Measurements from ENCODE around the gene FSIP1. TPM values are rescaled to one million over a fixed set of nuclear protein-coding genes. Genes with fewer than 3 reads are reported as not detected.
A peak's percentile ranks its signal among the peaks of the same experiment; 100 is the strongest.

The FSIP1 gene
- total RNA-seq (2022) (1.3 and 2.1 TPM in 2 replicates), Bru-seq, nascent RNA (percentile 48 among the genes with signal in this experiment), BruChase-seq, experiment 1, labeled RNA remaining after a 2-hour chase (percentile 43 among the genes with signal in this experiment), BruChase-seq, experiment 2, labeled RNA remaining after a 6-hour chase (percentile 34 among the genes with signal in this experiment)
- long read RNA-seq, partial matches to known transcripts: 1 of 16 reads
- long read RNA-seq, other reads (novel, unspliced or antisense): 15 of 16 reads

DNA sequence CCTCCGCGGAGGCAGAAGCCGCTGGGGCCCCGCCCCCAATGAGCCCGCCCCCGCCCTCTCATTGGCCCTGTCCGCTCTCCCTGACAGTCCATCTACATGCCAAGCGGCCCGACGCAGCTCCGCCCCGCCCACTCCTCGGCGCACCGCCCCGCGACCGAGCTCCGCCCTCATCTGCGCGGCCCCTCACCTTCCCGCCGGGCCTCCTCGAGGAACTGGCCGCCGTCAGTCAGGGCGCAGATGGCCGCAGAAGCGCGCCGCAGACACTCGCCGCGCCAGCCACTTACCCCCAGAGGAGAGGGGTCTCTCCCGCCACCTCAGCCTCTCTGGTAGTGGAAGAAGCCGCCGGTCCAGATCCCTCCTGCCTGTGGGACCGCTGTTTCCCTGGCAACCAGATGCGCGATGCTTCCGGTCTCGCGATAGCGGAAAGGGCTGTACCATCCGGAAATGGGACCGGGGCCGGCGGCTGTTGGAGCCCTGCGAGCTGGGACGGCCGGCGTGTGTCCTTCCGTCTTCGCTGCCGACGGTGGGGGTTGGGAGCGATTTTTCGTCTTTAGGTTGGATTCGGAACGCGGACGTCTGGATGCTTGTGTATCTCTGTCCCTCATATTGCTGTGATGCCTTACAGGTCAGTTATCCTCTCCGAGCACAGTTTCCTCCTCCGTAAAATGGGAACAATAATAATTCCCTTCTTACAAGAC is at the start of gene FSIP1:
TSS of gene FSIP1 (minus strand) at position 401 of the 698 bp plus-strand sequence. CDS start 6,317 bp downstream, outside the sequence.
- H3K4me1 ChIP-seq: peaks cover 28% of the 10 kb centered on the region
- Mint-ChIP-seq H3K27ac (ENCODE audit: unreplicated experiment) (peak within 1 kb of the TSS; percentile 21), H3K36me3 (ENCODE audit: insufficient read depth, unreplicated experiment) (no peaks in the 10 kb centered on the region), H3K4me1 (ENCODE audit: low read depth, unreplicated experiment) (peaks cover 24% of the 10 kb centered on the region), H3K4me3 (ENCODE audit: unreplicated experiment) (peak within 1 kb of the TSS; percentile 72), H3K9me3 (ENCODE audit: unreplicated experiment) (no peaks in the 10 kb centered on the region), H3K27me3 (ENCODE audit: insufficient read depth, unreplicated experiment) (no peaks in the 10 kb centered on the region)
- TF ChIP-seq, protein P1, sequence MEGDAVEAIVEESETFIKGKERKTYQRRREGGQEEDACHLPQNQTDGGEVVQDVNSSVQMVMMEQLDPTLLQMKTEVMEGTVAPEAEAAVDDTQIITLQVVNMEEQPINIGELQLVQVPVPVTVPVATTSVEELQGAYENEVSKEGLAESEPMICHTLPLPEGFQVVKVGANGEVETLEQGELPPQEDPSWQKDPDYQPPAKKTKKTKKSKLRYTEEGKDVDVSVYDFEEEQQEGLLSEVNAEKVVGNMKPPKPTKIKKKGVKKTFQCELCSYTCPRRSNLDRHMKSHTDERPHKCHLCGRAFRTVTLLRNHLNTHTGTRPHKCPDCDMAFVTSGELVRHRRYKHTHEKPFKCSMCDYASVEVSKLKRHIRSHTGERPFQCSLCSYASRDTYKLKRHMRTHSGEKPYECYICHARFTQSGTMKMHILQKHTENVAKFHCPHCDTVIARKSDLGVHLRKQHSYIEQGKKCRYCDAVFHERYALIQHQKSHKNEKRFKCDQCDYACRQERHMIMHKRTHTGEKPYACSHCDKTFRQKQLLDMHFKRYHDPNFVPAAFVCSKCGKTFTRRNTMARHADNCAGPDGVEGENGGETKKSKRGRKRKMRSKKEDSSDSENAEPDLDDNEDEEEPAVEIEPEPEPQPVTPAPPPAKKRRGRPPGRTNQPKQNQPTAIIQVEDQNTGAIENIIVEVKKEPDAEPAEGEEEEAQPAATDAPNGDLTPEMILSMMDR (IDR thresholded peaks at IDR 0.05; ENCODE audit: insufficient read depth in 1 of 2, low read depth in 1 of 2, low read length in 1 of 2, severe bottlenecking in 1 of 2, unreplicated experiment in 1 of 2): no peak
- ChIA-PET CTCF (interaction anchor here (0.6 to 1.1 kb wide), 8 partner anchors 26 to 435 kb away, joined by 3 to 9 read pairs (median 4); no protein-coding TSS in a partner anchor), POLR2A (interaction anchor here (0.6 to 1.5 kb wide), 2 partner anchors 151 to 243 kb away, joined by 3 to 5 read pairs; partner anchors contain the start of gene EIF2AK4)
- H3K36me3 ChIP-seq (ENCODE audit: control insufficient read depth, insufficient read depth, low read length): no peaks in the 10 kb centered on the region
- intact Hi-C loops (cut with micrococcal nuclease; ENCODE audit: unreplicated experiment): loop anchor here (2.0 to 10.0 kb wide), 2 partner anchors 194 to 222 kb away; no protein-coding TSS in a partner anchor
- no peaks in the 10 kb centered on the region for H3K9me3 ChIP-seq
- BruUV-seq (replicated peaks): no TSS peak
- no peaks in the 10 kb centered on the region for H3K27me3 ChIP-seq (replicated peaks; ENCODE audit: control insufficient read depth, insufficient read depth, low read length)
- peak; percentile 97 for DNase-seq
- peak within 1 kb of the TSS; percentile 92 for H3K4me3 ChIP-seq (ENCODE audit: low read depth, low read length)

DNA sequence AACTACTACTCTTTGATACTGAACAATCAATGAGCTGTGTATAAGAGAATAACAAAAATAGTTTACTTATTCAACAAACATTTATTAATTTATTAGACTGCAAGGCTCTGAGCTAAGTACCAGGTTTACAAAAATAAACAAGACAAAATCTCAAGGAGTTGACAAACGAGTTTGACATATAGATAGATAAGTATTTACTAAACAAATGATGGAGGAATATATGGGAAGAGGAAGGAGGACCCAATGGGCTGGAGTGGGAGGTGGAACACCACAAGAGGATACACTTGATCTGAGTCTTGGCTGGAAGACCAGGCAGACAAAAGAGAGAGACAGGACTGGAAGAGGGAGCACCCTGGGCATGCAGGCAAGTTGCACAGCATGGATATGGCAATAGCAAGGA is 47.5 kb upstream of the FSIP1 start:
- Mint-ChIP-seq H3K27ac (ENCODE audit: unreplicated experiment) (no peak overlapping the region), H3K27me3 (ENCODE audit: insufficient read depth, unreplicated experiment) (no peaks in the 10 kb centered on the region), H3K4me3 (ENCODE audit: unreplicated experiment) (no peak overlapping the region), H3K9me3 (ENCODE audit: unreplicated experiment) (no peaks in the 10 kb centered on the region), H3K36me3 (ENCODE audit: insufficient read depth, unreplicated experiment) (no peaks in the 10 kb centered on the region), H3K4me1 (ENCODE audit: low read depth, unreplicated experiment) (peaks cover 7% of the 10 kb centered on the region)
- Histone ChIP-seq H3K4me3 (ENCODE audit: low read depth, low read length) (no peak overlapping the region), H3K9me3 (no peaks in the 10 kb centered on the region), H3K4me1 (no peaks in the 10 kb centered on the region), H3K36me3 (ENCODE audit: control insufficient read depth, insufficient read depth, low read length) (no peaks in the 10 kb centered on the region), H3K27me3 (replicated peaks; ENCODE audit: control insufficient read depth, insufficient read depth, low read length) (no peaks in the 10 kb centered on the region)
- no TSS peak for BruUV-seq (replicated peaks)
- TF ChIP-seq, protein P1 (IDR thresholded peaks at IDR 0.05; ENCODE audit: insufficient read depth in 1 of 2, low read depth in 1 of 2, low read length in 1 of 2, severe bottlenecking in 1 of 2, unreplicated experiment in 1 of 2): no peak
- DNase-seq: no peak
- intact Hi-C loops (cut with micrococcal nuclease; ENCODE audit: unreplicated experiment): no loop called here
- ChIA-PET POLR2A (no interaction called here), CTCF (interaction anchor here (0.5 kb wide), 1 partner anchor 105 kb away, joined by 3 read pairs; no protein-coding TSS in a partner anchor)

DNA sequence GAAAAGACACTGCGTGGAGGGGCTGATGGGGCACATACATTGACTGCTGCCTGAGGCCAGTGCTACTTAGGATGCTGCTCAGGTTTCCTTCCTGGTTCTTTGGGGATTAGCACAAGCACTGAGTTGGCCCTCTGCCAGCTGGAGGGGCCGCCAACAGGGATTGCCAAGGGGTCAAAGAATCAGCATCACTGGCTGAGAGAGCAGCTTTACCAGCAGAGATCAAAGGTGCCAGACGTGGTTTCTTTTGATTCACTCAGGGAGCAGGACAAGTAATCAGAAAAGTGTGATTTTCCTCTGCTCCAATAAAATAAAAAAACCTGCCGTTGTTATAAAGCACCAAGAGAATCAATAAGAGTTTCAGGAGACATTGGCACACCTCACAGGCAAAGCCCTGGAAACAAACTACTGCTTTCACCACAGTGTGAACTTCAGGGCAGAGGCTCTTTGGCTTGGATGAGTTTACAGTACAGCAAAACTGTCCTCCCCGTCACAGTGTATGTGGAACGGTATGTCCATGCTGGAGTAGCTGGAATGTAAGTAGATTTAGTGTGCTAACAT is 45.8 kb upstream of the FSIP1 start:
- peaks cover 13% of the 10 kb centered on the region for H3K9me3 Mint-ChIP-seq (ENCODE audit: unreplicated experiment)
- no peak for DNase-seq
- H3K27ac Mint-ChIP-seq (ENCODE audit: unreplicated experiment): no peak overlapping the region
- peaks cover 7% of the 10 kb centered on the region for H3K4me1 Mint-ChIP-seq (ENCODE audit: low read depth, unreplicated experiment)
- H3K9me3 ChIP-seq: no peaks in the 10 kb centered on the region
- H3K27me3 ChIP-seq (replicated peaks; ENCODE audit: control insufficient read depth, insufficient read depth, low read length): no peaks in the 10 kb centered on the region
- ChIA-PET CTCF (no interaction called here), POLR2A (no interaction called here)
- TF ChIP-seq, protein P1 (IDR thresholded peaks at IDR 0.05; ENCODE audit: insufficient read depth in 1 of 2, low read depth in 1 of 2, low read length in 1 of 2, severe bottlenecking in 1 of 2, unreplicated experiment in 1 of 2): no peak
- no TSS peak for BruUV-seq (replicated peaks)
- no peak overlapping the region for H3K4me3 Mint-ChIP-seq (ENCODE audit: unreplicated experiment)
- no peaks in the 10 kb centered on the region for H3K36me3 Mint-ChIP-seq (ENCODE audit: insufficient read depth, unreplicated experiment)
- H3K36me3 ChIP-seq (ENCODE audit: control insufficient read depth, insufficient read depth, low read length): no peaks in the 10 kb centered on the region
- H3K4me1 ChIP-seq: no peaks in the 10 kb centered on the region
- no peak overlapping the region for H3K4me3 ChIP-seq (ENCODE audit: low read depth, low read length)
- H3K27me3 Mint-ChIP-seq (ENCODE audit: insufficient read depth, unreplicated experiment): no peaks in the 10 kb centered on the region
- intact Hi-C loops (cut with micrococcal nuclease; ENCODE audit: unreplicated experiment): no loop called here

Measured in Caco-2 (cell line).